Immature natural killer cell (primary cell): Measurements from ENCODE around the gene FAR2. TPM values are rescaled to one million over a fixed set of nuclear protein-coding genes. Genes with fewer than 3 reads are reported as not detected.

Experiments used
- DNase-seq, 3 donors: peaks; one replicate each; pipeline ENCODE4 v3.0.0; 2022; ENCODE audit warnings: mixed read lengths in 1 of 3
- H3K27ac Mint-ChIP-seq, 6 donors: one replicate each; pipeline ENCODE4 v1.8.0; 2020; ENCODE audit warnings: mixed read lengths in 6 of 6, mild to moderate bottlenecking in 5 of 6, inconsistent platforms in 4 of 6, moderate library complexity in 3 of 6
- H3K27me3 Mint-ChIP-seq, 3 donors: one replicate each; pipeline ENCODE4 v1.8.0; 2020 to 2021; ENCODE audit warnings: low read depth in 3 of 3, mild to moderate bottlenecking in 3 of 3, mixed read lengths in 3 of 3, moderate library complexity in 3 of 3, inconsistent platforms in 1 of 3
- H3K36me3 Mint-ChIP-seq, 3 donors: one replicate each; pipeline ENCODE4 v1.8.0; 2020; ENCODE audit warnings: mixed read lengths in 3 of 3, inconsistent platforms in 2 of 3, mild to moderate bottlenecking in 2 of 3
- H3K4me1 Mint-ChIP-seq, 2 donors: one replicate each; pipeline ENCODE4 v1.8.0; 2020; ENCODE audit warnings: inconsistent platforms in 2 of 2, mild to moderate bottlenecking in 2 of 2, mixed read lengths in 2 of 2, moderate library complexity in 1 of 2
- H3K4me3 Mint-ChIP-seq, 5 donors: one replicate each; pipeline ENCODE4 v1.8.0; 2020; ENCODE audit warnings: mild to moderate bottlenecking in 5 of 5, mixed read lengths in 5 of 5, inconsistent platforms in 3 of 5, moderate library complexity in 3 of 5
- H3K9me3 Mint-ChIP-seq, 6 donors: one replicate each; pipeline ENCODE4 v1.8.0; 2020; ENCODE audit warnings: mild to moderate bottlenecking in 6 of 6, mixed read lengths in 6 of 6, inconsistent platforms in 4 of 6, moderate library complexity in 3 of 6
- polyA plus RNA-seq, 3 donors: library from polyadenylated mRNA; unstranded; fragments of 300-500 nt; fragmentation: Illumina TruSeq; gene quantifications; one replicate each; pipeline ENCODE4 v1.2.3, GENCODE V29; 2021

The FAR2 gene
- polyA plus RNA-seq, 3 donors from 2014 or later = 1.5 to 1.8 TPM; not detected in 1

GRCh38 chr12:29223426-29223825, 74.3 kb downstream of the FAR2 start:
- DNase-seq = no peak
- Mint-ChIP-seq H3K4me3 (no peak overlapping the region), H3K9me3 (no peaks in the 10 kb centered on the region), H3K27me3 (no peaks in the 10 kb centered on the region), H3K36me3 (no peaks in the 10 kb centered on the region), H3K27ac (no peak overlapping the region), H3K4me1 (no peaks in the 10 kb centered on the region)

- Mint-ChIP-seq H3K9me3 (no peaks in the 10 kb centered on the region), H3K4me3 (no peak overlapping the region), H3K27ac (no peak overlapping the region), H3K36me3 (no peaks in the 10 kb centered on the region), H3K27me3 (no peaks in the 10 kb centered on the region), H3K4me1 (no peaks in the 10 kb centered on the region)
- DNase-seq = no peak
Measured at GRCh38 chr12:29223956-29224543, 75.0 kb downstream of the FAR2 start.

GRCh38 chr12:29224572-29224971, 75.5 kb downstream of the FAR2 start:
- no peaks in the 10 kb centered on the region for H3K9me3 Mint-ChIP-seq
- H3K27ac Mint-ChIP-seq = no peak overlapping the region
- DNase-seq = no peak
- no peaks in the 10 kb centered on the region for H3K27me3 Mint-ChIP-seq
- H3K4me3 Mint-ChIP-seq = no peak overlapping the region
- H3K4me1 Mint-ChIP-seq = no peaks in the 10 kb centered on the region
- no peaks in the 10 kb centered on the region for H3K36me3 Mint-ChIP-seq

- Mint-ChIP-seq H3K27ac (no peak overlapping the region), H3K36me3 (no peaks in the 10 kb centered on the region)
Measured at GRCh38 chr12:29225834-29226233, 76.8 kb downstream of the FAR2 start.

GRCh38 chr12:29226616-29227015, 77.5 kb downstream of the FAR2 start:
- no peaks in the 10 kb centered on the region for H3K27me3 Mint-ChIP-seq
- H3K4me1 Mint-ChIP-seq = no peaks in the 10 kb centered on the region
- H3K9me3 Mint-ChIP-seq = no peaks in the 10 kb centered on the region
- H3K4me3 Mint-ChIP-seq = no peak overlapping the region
- no peak overlapping the region for H3K27ac Mint-ChIP-seq
- no peak for DNase-seq
- no peaks in the 10 kb centered on the region for H3K36me3 Mint-ChIP-seq

More at GRCh38 chr12:29225834-29226233, 76.8 kb downstream of the FAR2 start:
- H3K9me3 Mint-ChIP-seq = no peaks in the 10 kb centered on the region
- DNase-seq = no peak
- H3K27me3 Mint-ChIP-seq = no peaks in the 10 kb centered on the region
- no peak overlapping the region for H3K4me3 Mint-ChIP-seq
- no peaks in the 10 kb centered on the region for H3K4me1 Mint-ChIP-seq

- Mint-ChIP-seq H3K9me3 (no peaks in the 10 kb centered on the region), H3K36me3 (no peaks in the 10 kb centered on the region), H3K27ac (no peak overlapping the region), H3K4me3 (no peak overlapping the region), H3K27me3 (no peaks in the 10 kb centered on the region), H3K4me1 (no peaks in the 10 kb centered on the region)
- no peak for DNase-seq
Measured at GRCh38 chr12:29228474-29229157, 79.5 kb downstream of the FAR2 start.

- Mint-ChIP-seq H3K36me3 (no peaks in the 10 kb centered on the region), H3K27me3 (no peaks in the 10 kb centered on the region), H3K4me3 (no peak overlapping the region), H3K27ac (no peak overlapping the region), H3K9me3 (no peaks in the 10 kb centered on the region), H3K4me1 (no peaks in the 10 kb centered on the region)
- DNase-seq = no peak
Measured at GRCh38 chr12:29229158-29229505, 80.1 kb downstream of the FAR2 start.

GRCh38 chr12:29229937-29230336, 80.9 kb downstream of the FAR2 start:
- no peak for DNase-seq
- H3K27me3 Mint-ChIP-seq = no peaks in the 10 kb centered on the region
- H3K9me3 Mint-ChIP-seq = no peaks in the 10 kb centered on the region
- no peak overlapping the region for H3K27ac Mint-ChIP-seq
- no peaks in the 10 kb centered on the region for H3K4me1 Mint-ChIP-seq
- no peaks in the 10 kb centered on the region for H3K36me3 Mint-ChIP-seq
- no peak overlapping the region for H3K4me3 Mint-ChIP-seq

GRCh38 chr12:29230800-29231560, 81.9 kb downstream of the FAR2 start:
- no peaks in the 10 kb centered on the region for H3K4me1 Mint-ChIP-seq
- H3K36me3 Mint-ChIP-seq = no peaks in the 10 kb centered on the region
- no peaks in the 10 kb centered on the region for H3K9me3 Mint-ChIP-seq
- no peaks in the 10 kb centered on the region for H3K27me3 Mint-ChIP-seq
- H3K4me3 Mint-ChIP-seq = no peak overlapping the region
- H3K27ac Mint-ChIP-seq = no peak overlapping the region
- DNase-seq = no peak

GRCh38 chr12:29232086-29232485, 83.0 kb downstream of the FAR2 start:
- H3K4me1 Mint-ChIP-seq = no peaks in the 10 kb centered on the region
- DNase-seq = no peak
- no peak overlapping the region for H3K4me3 Mint-ChIP-seq
- H3K27ac Mint-ChIP-seq = no peak overlapping the region
- no peaks in the 10 kb centered on the region for H3K36me3 Mint-ChIP-seq
- no peaks in the 10 kb centered on the region for H3K9me3 Mint-ChIP-seq
- no peaks in the 10 kb centered on the region for H3K27me3 Mint-ChIP-seq

GRCh38 chr12:29234552-29234951, 85.5 kb downstream of the FAR2 start:
- no peaks in the 10 kb centered on the region for H3K9me3 Mint-ChIP-seq
- H3K36me3 Mint-ChIP-seq = no peaks in the 10 kb centered on the region
- DNase-seq = no peak
- no peak overlapping the region for H3K4me3 Mint-ChIP-seq
- H3K4me1 Mint-ChIP-seq = no peaks in the 10 kb centered on the region
- H3K27ac Mint-ChIP-seq = no peak overlapping the region
- H3K27me3 Mint-ChIP-seq = no peaks in the 10 kb centered on the region

GRCh38 chr12:29234965-29235626, 86.0 kb downstream of the FAR2 start:
- no peak for DNase-seq
- H3K36me3 Mint-ChIP-seq = no peaks in the 10 kb centered on the region
- H3K9me3 Mint-ChIP-seq = no peaks in the 10 kb centered on the region
- no peak overlapping the region for H3K4me3 Mint-ChIP-seq
- H3K27me3 Mint-ChIP-seq = no peaks in the 10 kb centered on the region
- no peak overlapping the region for H3K27ac Mint-ChIP-seq
- no peaks in the 10 kb centered on the region for H3K4me1 Mint-ChIP-seq

- no peak overlapping the region for H3K27ac Mint-ChIP-seq
- H3K27me3 Mint-ChIP-seq = no peaks in the 10 kb centered on the region
- no peak overlapping the region for H3K4me3 Mint-ChIP-seq
- no peaks in the 10 kb centered on the region for H3K36me3 Mint-ChIP-seq
- DNase-seq = no peak
- no peaks in the 10 kb centered on the region for H3K4me1 Mint-ChIP-seq
- H3K9me3 Mint-ChIP-seq = no peaks in the 10 kb centered on the region
Measured at GRCh38 chr12:29238822-29239291, 89.8 kb downstream of the FAR2 start.

GRCh38 chr12:29239336-29239735, 90.3 kb downstream of the FAR2 start:
- no peak for DNase-seq
- no peaks in the 10 kb centered on the region for H3K4me1 Mint-ChIP-seq
- no peaks in the 10 kb centered on the region for H3K9me3 Mint-ChIP-seq
- H3K27ac Mint-ChIP-seq = no peak overlapping the region
- H3K27me3 Mint-ChIP-seq = no peaks in the 10 kb centered on the region
- H3K4me3 Mint-ChIP-seq = no peak overlapping the region
- no peaks in the 10 kb centered on the region for H3K36me3 Mint-ChIP-seq
